SK-N-SH (cell line): ENCODE measurements around the gene RFXANK. TPM values are rescaled to one million over a fixed set of nuclear protein-coding genes. Genes with fewer than 3 reads are reported as not detected.

Source experiments
- CTCF ChIA-PET: fragments of 300-600, 350-600 bp; formaldehyde crosslinking; extraction: SDS; loops from one replicate; lab custom pipeline; 2021; lab: Yijun Ruan, JAX
- POLR2A ChIA-PET: fragments of 350-600 bp; sonication (Branson Sonifier 250); formaldehyde crosslinking; extraction: SDS; loops from one replicate; lab custom pipeline; 2020; ENCODE audit warnings: antibody characterized with exemption, inconsistent platforms; lab: Yijun Ruan, JAX
- DNase-seq: peaks from one replicate; pipeline ENCODE4 v3.0.0; 2012
- H2AFZ ChIP-seq: fragments of 200-600 bp; sonication (generic); 2 replicates; pipeline ENCODE4 v1.8.1; 2016; ENCODE audit warnings: antibody characterized with exemption, mild to moderate bottlenecking, low read depth
- H3F3A ChIP-seq: fragments of 200-600 bp; sonication (generic); replicated peaks from 2 replicates; pipeline ENCODE3; 2016; ENCODE audit warnings: antibody characterized with exemption, mild to moderate bottlenecking; ENCODE audit not compliant: insufficient read depth
- H3K27ac ChIP-seq, 2 experiments: fragments of 200-500 bp in 1 of 2; fragments of 200-600 bp in 1 of 2; sonication (Bioruptor generic) in 1 of 2; sonication (generic), shearing (Covaris generic) in 1 of 2; 2 replicates each; pipeline versions ENCODE4 v1.5.1 to v1.6.1; 2014 to 2016; ENCODE audit warnings: low read depth in 2 of 2, inconsistent platforms in 1 of 2, low read length in 1 of 2, mild to moderate bottlenecking in 1 of 2, mixed read lengths in 1 of 2
- H3K27me3 ChIP-seq: fragments of 200-600 bp; sonication (generic), shearing (Covaris generic); 2 replicates; pipeline ENCODE4 v1.6.1; 2016; ENCODE audit warnings: mixed run types; ENCODE audit not compliant: insufficient read depth
- H3K36me3 ChIP-seq, 2 experiments: fragments of 200-500 bp in 1 of 2; fragments of 200-600 bp in 1 of 2; sonication (Bioruptor generic) in 1 of 2; sonication (generic) in 1 of 2; replicated peaks in 1 of 2; 2 replicates each; pipeline versions ENCODE3 to v1.5.1; 2014 to 2016; ENCODE audit warnings: low read length in 1 of 2, mild to moderate bottlenecking in 1 of 2; ENCODE audit not compliant: insufficient read depth in 2 of 2, control insufficient read depth in 1 of 2
- H3K4me1 ChIP-seq, 2 experiments: fragments of 200-500 bp in 1 of 2; fragments of 200-600 bp in 1 of 2; sonication (Bioruptor generic) in 1 of 2; sonication (generic), shearing (Covaris generic) in 1 of 2; 2 replicates each; pipeline versions ENCODE4 v1.5.1 to v1.6.1; 2014 to 2016; ENCODE audit warnings: low read depth in 1 of 2, low read length in 1 of 2, mixed run types in 1 of 2; ENCODE audit not compliant: insufficient read depth in 2 of 2, control insufficient read depth in 1 of 2
- H3K4me2 ChIP-seq: fragments of 200-600 bp; sonication (generic), shearing (Covaris generic); 2 replicates; pipeline ENCODE4 v1.6.1; 2017; ENCODE audit warnings: mixed run types
- H3K4me3 ChIP-seq, 2 experiments: fragments of 200-500 bp in 1 of 2; fragments of 200-600 bp in 1 of 2; sonication (Bioruptor generic) in 1 of 2; sonication (generic), shearing (Covaris generic) in 1 of 2; 2 replicates each; pipeline versions ENCODE4 v1.5.1 to v1.8.1; 2014 to 2016; ENCODE audit warnings: low read depth in 2 of 2, inconsistent platforms in 1 of 2, low read length in 1 of 2, mild to moderate bottlenecking in 1 of 2, mixed read lengths in 1 of 2, moderate library complexity in 1 of 2
- H3K79me2 ChIP-seq: fragments of 200-600 bp; sonication (generic); 2 replicates; pipeline ENCODE4 v1.8.1; 2017; ENCODE audit warnings: mild to moderate bottlenecking; ENCODE audit not compliant: insufficient read depth
- H3K9ac ChIP-seq: fragments of 200-600 bp; sonication (generic); 2 replicates; pipeline ENCODE4 v1.6.1; 2017; ENCODE audit warnings: mixed run types
- H3K9me2 ChIP-seq: fragments of 200-600 bp; sonication (generic); 2 replicates; pipeline ENCODE4 v1.6.1; 2017; ENCODE audit warnings: mixed run types
- H3K9me3 ChIP-seq: fragments of 200-600 bp; sonication (generic); 2 replicates; pipeline ENCODE4 v1.6.1; 2017; ENCODE audit warnings: mixed run types, mild to moderate bottlenecking, moderate library complexity
- H4K20me1 ChIP-seq: fragments of 200-600 bp; sonication (generic); 2 replicates; pipeline ENCODE4 v1.6.1; 2017; ENCODE audit warnings: mild to moderate bottlenecking, mixed run types; ENCODE audit not compliant: insufficient read depth
- EP300 ChIP-seq, 2 experiments: IDR thresholded peaks; 2 replicates each; pipeline versions ENCODE4 v1.4.0 to v1.6.1; 2012; ENCODE audit warnings: borderline replicate concordance in 1 of 2, low read depth in 1 of 2, low read length in 1 of 2
- MXI1 ChIP-seq: IDR thresholded peaks from 2 replicates; pipeline ENCODE4 v1.6.1; 2012; ENCODE audit warnings: mild to moderate bottlenecking, low read depth, low read length, improper control_type of control experiment
- NRF1 ChIP-seq: IDR thresholded peaks from 2 replicates; pipeline ENCODE4 v1.6.1; 2012; ENCODE audit warnings: low read depth, mild to moderate bottlenecking, low read length
- RFX5 ChIP-seq: IDR thresholded peaks from 2 replicates; pipeline ENCODE4 v1.6.1; 2012; ENCODE audit warnings: mild to moderate bottlenecking, improper control_type of control experiment, low read length
- RXRA ChIP-seq: IDR thresholded peaks from 2 replicates; pipeline ENCODE4 v1.4.0; 2012; ENCODE audit warnings: low read depth, mild to moderate bottlenecking, borderline replicate concordance
- WGBS: methylation state at CpG from one replicate; pipeline ENCODE4 v1.1.6; 2017; ENCODE audit warnings: low lambda C conversion rate; 5-methylcytosine and 5-hydroxymethylcytosine counted together
- polyA plus RNA-seq, 3 experiments: library from polyadenylated mRNA; depleted of rRNA; stranded (reverse); fragments of >200 nt; gene quantifications; 2 replicates each; pipeline ENCODE4 v1.2.3, GENCODE V29; 2012
- TF ChIP-seq, protein P1 (sequence below): IDR thresholded peaks from 2 replicates; pipeline ENCODE4; 2012
- TF ChIP-seq, protein P2 (sequence below): fragments of 150-350 bp; IDR thresholded peaks from 2 replicates; pipeline ENCODE4 v1.6.1; 2016; ENCODE audit warnings: mild to moderate bottlenecking, low read depth, low read length
- TF ChIP-seq, protein P3 (sequence below): IDR thresholded peaks from 2 replicates; pipeline ENCODE4 v1.4.0; 2012; ENCODE audit warnings: low read depth

The RFXANK gene
- polyA plus RNA-seq, 1 of the 3 experiments (the other 2 are of a cell fraction): 117 TPM

DNA sequence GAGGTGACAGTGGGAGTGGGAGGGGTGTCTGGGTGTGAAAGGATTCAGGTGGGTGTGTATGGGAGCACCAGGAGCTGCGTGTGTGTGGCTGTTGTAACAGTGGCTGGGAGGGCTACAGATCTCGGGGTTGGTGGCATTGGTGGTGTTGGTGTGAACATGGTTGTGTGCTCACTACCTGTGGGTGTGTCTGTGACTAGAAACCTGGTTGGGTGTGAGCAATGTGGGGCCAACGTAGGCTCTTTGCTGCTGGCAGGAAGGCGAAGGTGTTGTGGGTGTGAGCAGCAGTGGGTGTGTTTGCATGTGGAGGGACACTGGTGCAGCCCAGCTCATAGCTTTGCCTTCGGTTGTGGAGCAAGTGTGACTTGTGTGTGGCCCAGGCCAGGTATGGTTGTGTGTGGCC is 14.9 kb downstream of the RFXANK start:
- H2AFZ ChIP-seq: no peak overlapping the region
- H4K20me1 ChIP-seq: no peaks in the 10 kb centered on the region
- ChIA-PET CTCF (interaction anchor here (1.2 kb wide), 1 partner anchor 15 kb away, joined by 3 read pairs; the partner anchor contains the start of genes BORCS8 and RFXANK), POLR2A (no interaction called here)
- no peak overlapping the region for H3K4me3 ChIP-seq
- TF ChIP-seq NRF1 (no peak), RXRA (no peak), RFX5 (no peak), EP300 (IDR thresholded peaks at IDR 0.05; ENCODE audit: borderline replicate concordance in 1 of 2, low read depth in 1 of 2, low read length in 1 of 2) (no peak)
- TF ChIP-seq, protein P1, sequence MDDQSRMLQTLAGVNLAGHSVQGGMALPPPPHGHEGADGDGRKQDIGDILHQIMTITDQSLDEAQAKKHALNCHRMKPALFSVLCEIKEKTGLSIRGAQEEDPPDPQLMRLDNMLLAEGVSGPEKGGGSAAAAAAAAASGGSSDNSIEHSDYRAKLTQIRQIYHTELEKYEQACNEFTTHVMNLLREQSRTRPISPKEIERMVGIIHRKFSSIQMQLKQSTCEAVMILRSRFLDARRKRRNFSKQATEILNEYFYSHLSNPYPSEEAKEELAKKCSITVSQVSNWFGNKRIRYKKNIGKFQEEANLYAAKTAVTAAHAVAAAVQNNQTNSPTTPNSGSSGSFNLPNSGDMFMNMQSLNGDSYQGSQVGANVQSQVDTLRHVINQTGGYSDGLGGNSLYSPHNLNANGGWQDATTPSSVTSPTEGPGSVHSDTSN: no peak
- no peaks in the 10 kb centered on the region for H3K9me3 ChIP-seq
- no peaks in the 10 kb centered on the region for H3F3A ChIP-seq
- peaks cover 0 to 13% of the 10 kb centered on the region in 2 experiments; a peak in 1 of 4 replicates for H3K4me1 ChIP-seq
- H3K27ac ChIP-seq: no peak overlapping the region
- H3K4me2 ChIP-seq: no peak overlapping the region
- H3K9ac ChIP-seq: no peak overlapping the region
- H3K27me3 ChIP-seq: peaks cover 11% of the 10 kb centered on the region
- DNase-seq: no peak
- peaks cover 0 to 4% of the 10 kb centered on the region in 2 experiments for H3K36me3 ChIP-seq
- H3K79me2 ChIP-seq: peaks cover 12% of the 10 kb centered on the region; the same call in 1 of the 2 replicates
- H3K9me2 ChIP-seq: no peaks in the 10 kb centered on the region
- 6% methylated on average over 4 of the region's 5 CpGs for WGBS

DNA sequence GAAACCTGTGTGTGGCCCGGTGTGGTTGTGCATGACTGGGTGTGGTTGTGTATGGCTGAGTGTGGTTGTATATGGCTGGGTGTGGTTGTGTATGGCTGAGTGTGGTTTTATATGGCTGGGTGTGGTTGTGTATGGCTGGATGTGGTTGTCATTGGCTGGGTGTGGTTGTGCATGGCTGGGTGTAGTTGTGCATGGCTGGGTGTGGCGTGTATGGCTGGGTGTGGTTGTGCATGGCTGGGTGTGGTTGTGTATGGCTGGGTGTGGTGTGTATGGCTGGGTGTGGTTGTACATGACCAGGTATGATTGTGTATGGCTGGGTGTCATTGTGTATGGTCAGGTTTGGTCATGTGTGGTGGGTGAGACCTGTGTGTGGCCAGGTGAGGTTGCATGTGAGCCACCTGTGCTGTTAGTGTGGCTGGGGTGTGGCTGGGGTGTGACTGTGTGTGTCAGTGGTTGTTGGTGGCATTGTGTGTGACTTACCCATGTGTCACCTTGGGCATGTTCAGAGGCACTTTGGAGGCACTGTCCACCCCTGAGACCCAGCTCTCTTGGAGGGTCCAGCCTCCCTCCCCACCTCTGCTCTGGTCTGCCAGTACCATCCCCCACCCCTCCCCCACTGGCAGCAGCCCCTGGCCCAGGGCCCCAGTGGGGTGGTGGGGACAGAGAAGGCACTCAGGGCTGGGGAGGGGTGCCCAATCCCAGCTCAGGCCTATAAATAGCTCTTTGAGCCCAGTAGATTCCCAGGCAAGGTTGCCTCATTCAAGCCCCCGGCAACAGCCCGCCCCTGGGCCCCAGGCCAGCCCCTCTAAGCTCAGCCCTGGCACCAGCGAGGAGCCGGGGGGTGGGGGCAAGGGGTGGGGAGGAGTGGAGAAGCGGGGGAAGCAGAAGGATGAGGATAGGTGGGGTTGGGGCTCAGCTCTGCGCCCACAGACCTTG is 15.8 kb downstream of the RFXANK start:
- TF ChIP-seq, protein P2, sequence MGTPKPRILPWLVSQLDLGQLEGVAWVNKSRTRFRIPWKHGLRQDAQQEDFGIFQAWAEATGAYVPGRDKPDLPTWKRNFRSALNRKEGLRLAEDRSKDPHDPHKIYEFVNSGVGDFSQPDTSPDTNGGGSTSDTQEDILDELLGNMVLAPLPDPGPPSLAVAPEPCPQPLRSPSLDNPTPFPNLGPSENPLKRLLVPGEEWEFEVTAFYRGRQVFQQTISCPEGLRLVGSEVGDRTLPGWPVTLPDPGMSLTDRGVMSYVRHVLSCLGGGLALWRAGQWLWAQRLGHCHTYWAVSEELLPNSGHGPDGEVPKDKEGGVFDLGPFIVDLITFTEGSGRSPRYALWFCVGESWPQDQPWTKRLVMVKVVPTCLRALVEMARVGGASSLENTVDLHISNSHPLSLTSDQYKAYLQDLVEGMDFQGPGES: no peak
- TF ChIP-seq, protein P3, sequence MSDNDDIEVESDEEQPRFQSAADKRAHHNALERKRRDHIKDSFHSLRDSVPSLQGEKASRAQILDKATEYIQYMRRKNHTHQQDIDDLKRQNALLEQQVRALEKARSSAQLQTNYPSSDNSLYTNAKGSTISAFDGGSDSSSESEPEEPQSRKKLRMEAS: no peak
- TF ChIP-seq RXRA: no peak
- TF ChIP-seq MXI1: no peak
- TF ChIP-seq, all 33 proteins: peak for 0
- H3K9me2 ChIP-seq: no peaks in the 10 kb centered on the region
- peaks cover 0 to 8% of the 10 kb centered on the region in 2 experiments; a peak in 1 of 4 replicates for H3K4me1 ChIP-seq
- peaks cover 12% of the 10 kb centered on the region for H3K27me3 ChIP-seq
- WGBS: 50% methylated on average over 8 of the region's 8 CpGs
- no peaks in the 10 kb centered on the region for H3K9me3 ChIP-seq
- no peak for DNase-seq
- H2AFZ ChIP-seq: no peak overlapping the region
- peaks cover 3% of the 10 kb centered on the region; the same call in 1 of the 2 replicates for H3K79me2 ChIP-seq
- no peaks in the 10 kb centered on the region for H4K20me1 ChIP-seq
- no peaks in the 10 kb centered on the region for H3K36me3 ChIP-seq
- ChIA-PET POLR2A (no interaction called here), CTCF (interaction anchor here (2.0 kb wide), 1 partner anchor 135 kb away, joined by 6 read pairs; no protein-coding TSS in a partner anchor)
- H3K27ac ChIP-seq: no peak overlapping the region
- no peak overlapping the region for H3K9ac ChIP-seq
- H3K4me3 ChIP-seq: no peak overlapping the region
- H3K4me2 ChIP-seq: no peak overlapping the region
- H3F3A ChIP-seq: no peaks in the 10 kb centered on the region
